GM12878 (cell line): ENCODE results near the gene GPC6. TPM values are rescaled to one million over a fixed set of nuclear protein-coding genes. Genes with fewer than 3 reads are reported as not detected.

Experiments
- ATAC-seq: fragments of 200-7000 bp; cut with Tn5 transposase; 3 replicates; pipeline ENCODE4 v1.9.1; 2020; ENCODE audit warnings: mild to moderate bottlenecking, moderate library complexity
- BruUV-seq: library from RNA; stranded (reverse); fragments of 400-500 nt; replicated peaks from 2 replicates; lab custom pipeline; 2021; lab: Mats Ljungman, UMichigan
- CTCF ChIA-PET: fragments of 300-600 bp; sonication (Branson Sonifier 250); formaldehyde crosslinking; extraction: SDS; loops from one replicate; lab custom pipeline; 2021; ENCODE audit warnings: inconsistent platforms; lab: Yijun Ruan, JAX
- POLR2A ChIA-PET: fragments of 350-600 bp; formaldehyde crosslinking; extraction: SDS; loops from one replicate; lab custom pipeline; 2021; ENCODE audit warnings: inconsistent platforms; lab: Charles Lee
- RAD21 ChIA-PET: fragments of 300-600 bp; sonication (Branson Sonifier 250); formaldehyde crosslinking; loops from one replicate; lab custom pipeline; 2023; ENCODE audit warnings: antibody characterized with exemption; ENCODE audit not compliant: unreplicated experiment; lab: Charles Lee
- SMC1A ChIA-PET: fragments of 300-600 bp; sonication (Branson Sonifier 250); formaldehyde crosslinking; loops from one replicate; lab custom pipeline; 2023; ENCODE audit not compliant: unreplicated experiment, uncharacterized antibody; lab: Charles Lee
- DNase-seq: peaks from one replicate; pipeline ENCODE4 v3.0.0-alpha.2; 2011; ENCODE audit warnings: low read depth, low spot score
- FAIRE-seq: peaks from 3 replicates; lab custom pipeline; 2011; peaks lifted over from hg19 to GRCh38; lab: Jason Lieb, UNC
- H2AFZ ChIP-seq: 2 replicates; pipeline ENCODE4 v1.6.0; 2011; ENCODE audit warnings: low read depth, low read length, control low read depth; ENCODE audit not compliant: control insufficient read depth
- H3K27ac ChIP-seq: 2 replicates; pipeline ENCODE4 v1.5.1; 2011; ENCODE audit warnings: control low read depth; ENCODE audit not compliant: control insufficient read depth, insufficient read depth
- H3K27me3 ChIP-seq, 2 experiments: replicated peaks in 1 of 2; 2 replicates each; pipeline versions ENCODE4 v1.6.0 to v1.6.1; 2011; ENCODE audit warnings: low read length in 1 of 2; ENCODE audit not compliant: control insufficient read depth in 2 of 2, insufficient read depth in 2 of 2
- H3K36me3 ChIP-seq, 2 experiments: 2 replicates each; pipeline ENCODE4 v1.5.1; 2011; ENCODE audit warnings: low read length in 1 of 2; ENCODE audit not compliant: control insufficient read depth in 2 of 2, insufficient read depth in 2 of 2
- H3K4me1 ChIP-seq: 2 replicates; pipeline ENCODE4 v1.6.1; 2011; ENCODE audit warnings: mild to moderate bottlenecking, low read length, moderate library complexity, mixed read lengths; ENCODE audit not compliant: control insufficient read depth, insufficient read depth
- H3K4me2 ChIP-seq: 2 replicates; pipeline ENCODE4 v1.6.0; 2011; ENCODE audit warnings: control low read depth; ENCODE audit not compliant: control insufficient read depth, insufficient read depth
- H3K4me3 ChIP-seq: fragments of 200-600 bp; sonication (generic); 2 replicates; pipeline ENCODE4 v1.5.1; 2016
- H3K79me2 ChIP-seq: 2 replicates; pipeline ENCODE4 v1.6.0; 2011; ENCODE audit warnings: low read length; ENCODE audit not compliant: control insufficient read depth, insufficient read depth
- H3K9ac ChIP-seq: 2 replicates; pipeline ENCODE4 v1.8.0; 2011; ENCODE audit warnings: low read length, control low read depth, mixed read lengths; ENCODE audit not compliant: control insufficient read depth, insufficient read depth
- H3K9me3 ChIP-seq: replicated peaks from 3 replicates; pipeline ENCODE4 v1.5.1; 2011; ENCODE audit warnings: mild to moderate bottlenecking, low read length; ENCODE audit not compliant: control insufficient read depth, insufficient read depth
- H4K20me1 ChIP-seq: 2 replicates; pipeline ENCODE4 v1.6.0; 2011; ENCODE audit not compliant: control insufficient read depth, insufficient read depth
- BCL11A ChIP-seq: IDR thresholded peaks from 2 replicates; pipeline ENCODE4 v1.6.1; 2011; ENCODE audit warnings: low read depth, low read length
- BHLHE40 ChIP-seq, 2 experiments: fragments of 450-650 bp in 1 of 2; IDR thresholded peaks; 2 replicates each; pipeline ENCODE4 v1.6.1; 2011 to 2017; ENCODE audit warnings: low read depth in 2 of 2, borderline replicate concordance in 1 of 2, improper control_type of control experiment in 1 of 2, low read length in 1 of 2, mild to moderate bottlenecking in 1 of 2
- EP300 ChIP-seq, 2 experiments: fragments of 150-350 bp in 1 of 2; IDR thresholded peaks; 2 replicates each; pipeline ENCODE4 v1.6.1; 2011 to 2012; ENCODE audit warnings: low read depth in 2 of 2, low read length in 2 of 2, borderline replicate concordance in 1 of 2, improper control_type of control experiment in 1 of 2, inconsistent platforms in 1 of 2; ENCODE audit not compliant: control insufficient read depth in 1 of 2
- HDAC2 ChIP-seq: fragments of 200-600 bp; sonication (generic); IDR thresholded peaks from 2 replicates; pipeline ENCODE4 v1.6.1; 2017
- IKZF2 ChIP-seq, 2 experiments: fragments of 450-650 bp; IDR thresholded peaks; 2 replicates each; pipeline ENCODE4 v1.6.1; 2017; ENCODE audit warnings: mild to moderate bottlenecking in 2 of 2, moderate library complexity in 2 of 2
- IRF5 ChIP-seq: fragments of 450-650 bp; IDR thresholded peaks from 2 replicates; pipeline ENCODE4 v1.6.1; 2017; ENCODE audit warnings: borderline replicate concordance
- JUNB ChIP-seq: IDR thresholded peaks from 2 replicates; pipeline ENCODE4 v1.6.1; 2016; ENCODE audit warnings: antibody characterized with exemption, mild to moderate bottlenecking
- MTA2 ChIP-seq: fragments of 450-650 bp; IDR thresholded peaks from 2 replicates; pipeline ENCODE4 v1.6.1; 2016; ENCODE audit warnings: low read depth, mild to moderate bottlenecking, moderate library complexity
- NBN ChIP-seq: fragments of 450-650 bp; IDR thresholded peaks from 2 replicates; pipeline ENCODE4 v1.6.1; 2016
- NFIC ChIP-seq: IDR thresholded peaks from 2 replicates; pipeline ENCODE4 v1.6.1; 2012; ENCODE audit warnings: low read depth, mild to moderate bottlenecking, inconsistent platforms, low read length, moderate library complexity
- RUNX3 ChIP-seq: IDR thresholded peaks from 2 replicates; pipeline ENCODE4 v1.6.1; 2012; ENCODE audit warnings: low read length, inconsistent platforms
- SKIL ChIP-seq: fragments of 450-650 bp; IDR thresholded peaks from 2 replicates; pipeline ENCODE4 v1.6.1; 2017; ENCODE audit warnings: mild to moderate bottlenecking, low read depth, inconsistent platforms; ENCODE audit not compliant: poor library complexity, severe bottlenecking
- SMARCA5 ChIP-seq: fragments of 450-650 bp; IDR thresholded peaks from 2 replicates; pipeline ENCODE4 v1.6.1; 2017; ENCODE audit warnings: mild to moderate bottlenecking
- SPI1 ChIP-seq: IDR thresholded peaks from 2 replicates; pipeline ENCODE4 v1.6.1; 2011; ENCODE audit warnings: low read depth, mild to moderate bottlenecking, low read length, moderate library complexity, borderline replicate concordance; ENCODE audit not compliant: insufficient read depth
- SUPT20H ChIP-seq: IDR thresholded peaks from 2 replicates; pipeline ENCODE4 v1.6.1; 2011; ENCODE audit warnings: low read depth, mild to moderate bottlenecking, low read length, moderate library complexity, borderline replicate concordance; ENCODE audit not compliant: control insufficient read depth
- YBX1 ChIP-seq: fragments of 450-650 bp; IDR thresholded peaks from 2 replicates; pipeline ENCODE4 v1.6.1; 2016; ENCODE audit warnings: antibody characterized with exemption
- ZNF24 ChIP-seq: fragments of 450-650 bp; IDR thresholded peaks from 2 replicates; pipeline ENCODE4 v1.6.1; 2017; ENCODE audit warnings: antibody characterized with exemption, mild to moderate bottlenecking
- WGBS: methylation state at CpG from one replicate; pipeline ENCODE4 v1.1.6; 2016; ENCODE audit warnings: low lambda C conversion rate; ENCODE audit not compliant: insufficient replicate concordance, insufficient coverage; ENCODE audit errors: missing lambda C conversion rate; 5-methylcytosine and 5-hydroxymethylcytosine counted together
- in situ Hi-C: fragments of 300-500 bp; cut with MboI; formaldehyde crosslinking; loops from 9 replicates; pipeline ENCODE4 v1.14.3; 2018; ENCODE audit warnings: mixed read lengths
- intact Hi-C: fragments of 100-400 bp; cut with micrococcal nuclease; formaldehyde crosslinking; loops from one replicate; pipeline ENCODE4 v1.14.2; 2022; ENCODE audit not compliant: unreplicated experiment
- polyA plus RNA-seq, 11 experiments: library from polyadenylated mRNA; depleted of rRNA in 4 of 11; unstranded in 6 of 11; stranded (reverse) in 5 of 11; fragments of >200 nt; fragmentation: Nextera tagmentation in 4 of 11; fragmentation: Illumina TruSeq in 1 of 11; extraction: Ambion mirVana in 4 of 11; extraction: Trizol in 1 of 11; gene quantifications; 1 replicate in 1 of 11; 2 replicates in 10 of 11; pipeline versions ENCODE4 v1.2.1 to v1.2.3, GENCODE V29; 2011 to 2016; ENCODE audit warnings: inconsistent platforms in 2 of 11, missing spikeins in 2 of 11, low read depth in 1 of 11
- total RNA-seq, 4 experiments: library from RNA; depleted of rRNA in 3 of 4; stranded (reverse); fragments of >200 nt in 3 of 4; fragmentation: Illumina TruSeq in 1 of 4; extraction: Trizol in 1 of 4; gene quantifications; 2 replicates each; pipeline versions ENCODE4 v1.2.1 to v1.2.3, GENCODE V29; 2013 to 2021
- TF ChIP-seq, protein P1 (sequence below): IDR thresholded peaks from 2 replicates; pipeline ENCODE4 v1.6.1; 2012; ENCODE audit warnings: low read length, inconsistent platforms

The GPC6 gene
- total and polyA plus RNA-seq, 10 of the 15 experiments (the other 5 are each of a cell fraction or from before 2014, with no cell fraction given) = 0.03 to 0.04 (median 0.03) TPM; not detected in 7

DNA sequence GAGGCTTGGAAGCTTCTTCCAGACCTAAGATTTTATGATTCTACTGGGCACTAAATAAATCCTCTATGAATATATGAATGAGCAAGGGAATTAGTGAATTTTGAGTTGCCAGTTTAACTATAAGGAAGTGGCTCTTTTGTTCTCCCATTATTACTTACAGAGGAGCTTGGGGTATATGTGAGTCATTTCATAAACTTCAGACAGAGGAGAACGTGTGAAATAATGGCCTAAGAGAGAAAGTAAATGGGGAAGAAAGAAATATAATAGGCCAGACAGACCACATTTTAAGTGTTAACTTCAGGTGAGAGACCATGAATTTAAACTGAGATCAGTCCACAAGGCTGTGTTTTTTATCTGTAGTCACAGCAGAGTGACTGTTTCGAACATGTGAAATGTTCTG, 570.9 kb downstream of the GPC6 start:
- Histone ChIP-seq H4K20me1 (no peaks in the 10 kb centered on the region), H3K4me1 (no peaks in the 10 kb centered on the region; the same call in 1 of the 2 replicates), H3K27ac (no peak overlapping the region), H3K9ac (no peak overlapping the region), H3K27me3 (no peaks in the 10 kb centered on the region)
- no peak for FAIRE-seq
- POLR2A ChIA-PET = no interaction called here
- ATAC-seq = peak; percentile 75
- TF ChIP-seq NBN (no peak), BHLHE40 (IDR thresholded peaks at IDR 0.05; ENCODE audit: borderline replicate concordance in 1 of 2, low read depth in 2 of 2, low read length in 1 of 2) (0 out of 4 replicates have a peak, but pooled peaks of 1 of the 2 experiments have one; percentile 19), EP300 (IDR thresholded peaks at IDR 0.05; ENCODE audit: borderline replicate concordance in 1 of 2, control insufficient read depth in 1 of 2, low read depth in 2 of 2, low read length in 2 of 2) (peak; percentile 12 to 33; a peak in 2 of 4 replicates), NFIC (peak; percentile 34; the same call in 1 of the 2 replicates), SPI1 (0 out of 2 replicates have a peak, but pooled peaks have one; percentile 21), JUNB (peak; percentile 16; the same call in 1 of the 2 replicates), SMARCA5 (no peak), RUNX3 (peak; percentile 57), HDAC2 (no peak), SKIL (peak; percentile 75), ZNF24 (peak; percentile 94), BCL11A (0 out of 2 replicates have a peak, but pooled peaks have one; percentile 6), IRF5 (no peak), YBX1 (no peak), MTA2 (peak; percentile 77), SUPT20H (no peak), IKZF2 (IDR thresholded peaks at IDR 0.05) (peak in 1 of 2 experiments; percentile 45; a peak in 1 of 4 replicates)
- TF ChIP-seq, protein P1, sequence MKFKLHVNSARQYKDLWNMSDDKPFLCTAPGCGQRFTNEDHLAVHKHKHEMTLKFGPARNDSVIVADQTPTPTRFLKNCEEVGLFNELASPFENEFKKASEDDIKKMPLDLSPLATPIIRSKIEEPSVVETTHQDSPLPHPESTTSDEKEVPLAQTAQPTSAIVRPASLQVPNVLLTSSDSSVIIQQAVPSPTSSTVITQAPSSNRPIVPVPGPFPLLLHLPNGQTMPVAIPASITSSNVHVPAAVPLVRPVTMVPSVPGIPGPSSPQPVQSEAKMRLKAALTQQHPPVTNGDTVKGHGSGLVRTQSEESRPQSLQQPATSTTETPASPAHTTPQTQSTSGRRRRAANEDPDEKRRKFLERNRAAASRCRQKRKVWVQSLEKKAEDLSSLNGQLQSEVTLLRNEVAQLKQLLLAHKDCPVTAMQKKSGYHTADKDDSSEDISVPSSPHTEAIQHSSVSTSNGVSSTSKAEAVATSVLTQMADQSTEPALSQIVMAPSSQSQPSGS = 0 out of 2 replicates have a peak, but pooled peaks have one; percentile 33
- TF ChIP-seq, all 136 proteins: peak for 12
- Histone ChIP-seq H3K4me3 (no peak overlapping the region), H2AFZ (no peak overlapping the region), H3K79me2 (no peaks in the 10 kb centered on the region), H3K4me2 (no peak overlapping the region), H3K36me3 (no peaks in the 10 kb centered on the region), H3K9me3 (no peaks in the 10 kb centered on the region)
- in situ Hi-C loops (no loop called here), intact Hi-C loops (no loop called here)
- WGBS = 19% methylated on average over 2 of the region's 2 CpGs
- ChIA-PET SMC1A (no interaction called here), RAD21 (no interaction called here), CTCF (no interaction called here)
- no peak for DNase-seq
- no TSS peak for BruUV-seq
